Neural progenitor cell (in vitro differentiated cells): Measurements from ENCODE around the gene INS.

Source experiments
- EZH2 ChIP-seq: fragments of 200-600 bp; sonication (generic); IDR thresholded peaks from 2 replicates; pipeline ENCODE4 v1.6.1; 2017; ENCODE audit warnings: antibody characterized with exemption, mild to moderate bottlenecking, moderate library complexity
- TF ChIP-seq, protein P1 (sequence below): fragments of 200-600 bp; sonication (generic); IDR thresholded peaks from 2 replicates; pipeline ENCODE4 v1.5.1; 2017; ENCODE audit warnings: antibody characterized with exemption, mild to moderate bottlenecking

DNA sequence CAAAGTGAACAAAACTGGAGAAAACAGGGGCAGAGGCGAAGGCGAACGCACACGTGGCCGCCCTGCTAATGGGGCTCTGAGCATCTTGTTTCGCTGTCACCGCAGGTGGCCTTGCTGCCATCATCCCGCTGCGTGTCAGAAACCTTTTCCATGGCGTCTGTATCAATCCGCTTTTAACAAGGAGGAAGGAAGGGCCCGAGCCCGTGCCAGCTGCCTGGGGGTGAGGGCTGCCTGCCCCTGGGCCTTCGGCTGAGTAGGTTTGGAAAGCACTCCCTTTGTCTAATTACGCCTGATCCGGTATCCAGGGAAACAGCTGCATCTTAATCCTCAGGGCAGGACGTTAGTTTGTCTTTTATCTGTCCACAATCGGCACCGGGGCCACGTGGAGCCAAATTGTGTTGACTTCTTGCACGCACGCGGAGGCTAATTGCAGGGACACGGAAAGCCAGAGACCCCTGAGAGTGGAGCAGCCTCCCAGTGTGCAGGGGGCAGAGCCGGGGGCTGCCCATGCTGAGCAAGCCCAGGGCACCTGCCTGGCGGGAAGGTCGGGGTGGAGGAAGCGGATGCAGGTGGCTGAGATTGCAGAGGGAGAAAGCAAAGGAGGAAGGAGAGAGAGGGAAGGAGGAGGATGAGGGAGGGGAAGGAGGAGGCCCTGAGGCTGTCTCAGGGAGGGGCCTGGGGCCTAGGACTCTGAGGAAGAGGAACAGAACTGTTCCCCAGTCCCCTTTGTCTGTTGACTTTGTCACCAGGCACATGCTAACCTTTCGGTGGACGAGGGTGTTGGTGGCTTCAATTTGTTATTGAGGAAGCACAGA lies 29.9 kb upstream of the INS start:
- TF ChIP-seq, protein P1, sequence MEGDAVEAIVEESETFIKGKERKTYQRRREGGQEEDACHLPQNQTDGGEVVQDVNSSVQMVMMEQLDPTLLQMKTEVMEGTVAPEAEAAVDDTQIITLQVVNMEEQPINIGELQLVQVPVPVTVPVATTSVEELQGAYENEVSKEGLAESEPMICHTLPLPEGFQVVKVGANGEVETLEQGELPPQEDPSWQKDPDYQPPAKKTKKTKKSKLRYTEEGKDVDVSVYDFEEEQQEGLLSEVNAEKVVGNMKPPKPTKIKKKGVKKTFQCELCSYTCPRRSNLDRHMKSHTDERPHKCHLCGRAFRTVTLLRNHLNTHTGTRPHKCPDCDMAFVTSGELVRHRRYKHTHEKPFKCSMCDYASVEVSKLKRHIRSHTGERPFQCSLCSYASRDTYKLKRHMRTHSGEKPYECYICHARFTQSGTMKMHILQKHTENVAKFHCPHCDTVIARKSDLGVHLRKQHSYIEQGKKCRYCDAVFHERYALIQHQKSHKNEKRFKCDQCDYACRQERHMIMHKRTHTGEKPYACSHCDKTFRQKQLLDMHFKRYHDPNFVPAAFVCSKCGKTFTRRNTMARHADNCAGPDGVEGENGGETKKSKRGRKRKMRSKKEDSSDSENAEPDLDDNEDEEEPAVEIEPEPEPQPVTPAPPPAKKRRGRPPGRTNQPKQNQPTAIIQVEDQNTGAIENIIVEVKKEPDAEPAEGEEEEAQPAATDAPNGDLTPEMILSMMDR, result no peak
- no peak for TF ChIP-seq EZH2
